OCI-LY7 (cell line): ENCODE results near the gene TBX2. TPM values are rescaled to one million over a fixed set of nuclear protein-coding genes. Genes with fewer than 3 reads are reported as not detected.

Source experiments
- Bru-seq: library from RNA; stranded (reverse); fragments of 400-500 nt; gene quantifications from one replicate; lab custom pipeline; 2021; lab: Mats Ljungman, UMichigan
- BruChase-seq, 2 experiments: library from RNA; stranded (reverse); fragments of 400-500 nt; gene quantifications; one replicate each; lab custom pipeline; 2021; lab: Mats Ljungman, UMichigan
- BruUV-seq: library from RNA; stranded (reverse); fragments of 400-500 nt; replicated peaks from 2 replicates; lab custom pipeline; 2021; lab: Mats Ljungman, UMichigan
- CTCF ChIA-PET: fragments of 300-600 bp; sonication (Branson Sonifier 250); formaldehyde crosslinking; loops from one replicate; lab custom pipeline; 2022; ENCODE audit warnings: antibody characterized with exemption; ENCODE audit not compliant: unreplicated experiment; lab: Charles Lee
- POLR2A ChIA-PET: fragments of 300-600 bp; sonication (Branson Sonifier 250); formaldehyde crosslinking; loops from one replicate; lab custom pipeline; 2022; ENCODE audit warnings: antibody characterized with exemption; lab: Charles Lee
- DNase-seq: peaks from one replicate; pipeline ENCODE4 v3.0.0-alpha.2; 2015; ENCODE audit warnings: low spot score
- H2AFZ ChIP-seq: fragments of 200-600 bp; sonication (generic), shearing (Covaris generic); 2 replicates; pipeline ENCODE4 v1.6.1; 2014; ENCODE audit warnings: mild to moderate bottlenecking, antibody characterized with exemption, low read length, moderate library complexity
- H3K27ac ChIP-seq: fragments of 200-600 bp; sonication (generic); 2 replicates; pipeline ENCODE4 v1.5.1; 2014; ENCODE audit warnings: mixed run types, low read depth, mild to moderate bottlenecking, moderate library complexity, low read length, inconsistent platforms; ENCODE audit not compliant: poor library complexity, severe bottlenecking
- H3K36me3 ChIP-seq: fragments of 200-600 bp; sonication (generic); 2 replicates; pipeline ENCODE4 v1.6.1; 2014; ENCODE audit warnings: mild to moderate bottlenecking, antibody characterized with exemption, low read length, moderate library complexity, mixed read lengths; ENCODE audit not compliant: insufficient read depth
- H3K4me1 ChIP-seq: fragments of 200-600 bp; sonication (generic); 2 replicates; pipeline ENCODE4 v1.5.1; 2014; ENCODE audit warnings: mild to moderate bottlenecking, low read length; ENCODE audit not compliant: insufficient read depth, poor library complexity, severe bottlenecking
- H3K4me2 ChIP-seq: fragments of 200-600 bp; sonication (generic); 2 replicates; pipeline ENCODE4 v1.6.1; 2014; ENCODE audit warnings: mild to moderate bottlenecking, low read length
- H3K4me3 ChIP-seq: fragments of 200-600 bp; sonication (generic); 2 replicates; pipeline ENCODE4 v1.5.1; 2014; ENCODE audit warnings: mild to moderate bottlenecking, low read depth, low read length; ENCODE audit not compliant: poor library complexity, severe bottlenecking
- H3K79me2 ChIP-seq: fragments of 200-600 bp; sonication (generic); 2 replicates; pipeline ENCODE4 v1.6.1; 2016; ENCODE audit warnings: low read depth, mild to moderate bottlenecking, low read length, moderate library complexity, mixed read lengths; ENCODE audit not compliant: insufficient read depth
- H3K9me2 ChIP-seq: fragments of 200-600 bp; sonication (generic); 2 replicates; pipeline ENCODE4 v1.6.1; 2016; ENCODE audit warnings: mild to moderate bottlenecking, low read length, mixed read lengths; ENCODE audit not compliant: insufficient read depth
- H3K9me3 ChIP-seq: fragments of 200-600 bp; sonication (generic); 2 replicates; pipeline ENCODE4 v1.6.1; 2014; ENCODE audit warnings: mild to moderate bottlenecking, mixed run types, low read length, mixed read lengths
- H4K20me1 ChIP-seq: fragments of 200-600 bp; sonication (generic); 2 replicates; pipeline ENCODE4 v1.6.1; 2014; ENCODE audit warnings: mild to moderate bottlenecking, antibody characterized with exemption, low read length, moderate library complexity, mixed read lengths; ENCODE audit not compliant: insufficient read depth
- CTCF ChIP-seq: fragments of 200-600 bp; sonication (generic); conservative IDR thresholded peaks from 2 replicates; pipeline ENCODE4 v1.5.1; 2014; ENCODE audit warnings: mild to moderate bottlenecking, antibody characterized with exemption, low read length, moderate library complexity, mixed read lengths
- EZH2phosphoT487 ChIP-seq: fragments of 200-600 bp; sonication (generic); IDR thresholded peaks from 2 replicates; pipeline ENCODE4 v1.6.1; 2018; ENCODE audit warnings: low read depth, borderline replicate concordance, mild to moderate bottlenecking, mixed run types, antibody characterized with exemption, low read length, moderate library complexity, mixed read lengths
- intact Hi-C: fragments of 100-400 bp; cut with micrococcal nuclease; formaldehyde crosslinking; loops from one replicate; pipeline ENCODE4 v1.10.0; 2022; ENCODE audit not compliant: unreplicated experiment
- long read RNA-seq: library from polyadenylated mRNA; stranded (forward); transcript quantifications from one replicate; pipeline ENCODE4 v2.0.0, GENCODE V29; 2022
- total RNA-seq, 2 experiments: library from RNA; depleted of rRNA in 1 of 2; stranded (reverse); fragments of >200 nt in 1 of 2; shearing (Covaris generic) in 1 of 2; gene quantifications; 2 replicates each; pipeline ENCODE4 v1.2.3, GENCODE V29; 2014 to 2022

The TBX2 gene
- total RNA-seq (2014; rRNA removed; shearing (Covaris generic)): not detected in 2 replicates
- total RNA-seq (2022): not detected in 2 replicates
- Bru-seq, nascent RNA: not detected
- not detected for BruChase-seq, experiment 1, labeled RNA remaining after a 6-hour chase
- BruChase-seq, experiment 2, labeled RNA remaining after a 2-hour chase: percentile 10 among the genes with signal in this experiment
- long read RNA-seq: 0 reads

GRCh38 chr17:61399131-61400065 lies at the start of gene TBX2:
TBX2 (plus strand) TSS chr17:61399843; CDS start chr17:61400177, 334 bp downstream.
- no peak for TF ChIP-seq EZH2phosphoT487
- TF ChIP-seq CTCF: no peak
- Histone ChIP-seq H3K9me2 (no peaks in the 10 kb centered on the region), H4K20me1 (no peaks in the 10 kb centered on the region), H3K27ac (no peak within 1 kb of the TSS), H3K9me3 (no peaks in the 10 kb centered on the region), H3K4me3 (no peak within 1 kb of the TSS), H3K4me2 (no peak within 1 kb of the TSS), H3K4me1 (no peaks in the 10 kb centered on the region), H2AFZ (no peak within 1 kb of the TSS), H3K79me2 (no peaks in the 10 kb centered on the region), H3K36me3 (no peaks in the 10 kb centered on the region)
- CTCF ChIA-PET: no interaction called here
- no TSS peak for BruUV-seq
- POLR2A ChIA-PET: no interaction called here
- intact Hi-C loops: no loop called here
- no peak for DNase-seq

GRCh38 chr17:61351745-61352407 lies 47.8 kb upstream of the TBX2 start:
- no peaks in the 10 kb centered on the region for H3K4me1 ChIP-seq
- H2AFZ ChIP-seq: no peak overlapping the region
- POLR2A ChIA-PET: no interaction called here
- no peak overlapping the region for H3K4me2 ChIP-seq
- no peak overlapping the region for H3K27ac ChIP-seq
- no peak overlapping the region for H3K4me3 ChIP-seq
- no peak for DNase-seq
- BruUV-seq: no TSS peak
- H3K36me3 ChIP-seq: no peaks in the 10 kb centered on the region
- H3K9me2 ChIP-seq: no peaks in the 10 kb centered on the region
- H4K20me1 ChIP-seq: no peaks in the 10 kb centered on the region
- H3K9me3 ChIP-seq: no peaks in the 10 kb centered on the region
- TF ChIP-seq EZH2phosphoT487: no peak
- no peak for TF ChIP-seq CTCF
- CTCF ChIA-PET: no interaction called here
- peaks cover 6% of the 10 kb centered on the region; the same call in 1 of the 2 replicates for H3K79me2 ChIP-seq
- intact Hi-C loops: no loop called here
